Measurements from ENCODE around the gene EFNA1. TPM values are rescaled to one million over a fixed set of nuclear protein-coding genes. Genes with fewer than 3 reads are reported as not detected.

The EFNA1 gene
- total RNA-seq, 1 experiment from 2014 or later = 6.5 TPM

GRCh38 chr1:155183775-155184221 is 56.1 kb downstream of the EFNA1 start:
- DNase-seq (ENCODE audit: low spot score) (no peak), ATAC-seq (no peak)
- POLR2A ChIA-PET = no interaction called here
- TF ChIP-seq TCF7 (CRISPR knock-in tag; IDR thresholded peaks at IDR 0.05; ENCODE audit: low read depth) (no peak), ATF6 (CRISPR knock-in tag; IDR thresholded peaks at IDR 0.05) (no peak), ATF1 (CRISPR knock-in tag; IDR thresholded peaks at IDR 0.05) (no peak), PRRX2 (CRISPR knock-in tag; IDR thresholded peaks at IDR 0.05) (no peak), USF1 (CRISPR knock-in tag; IDR thresholded peaks at IDR 0.05) (no peak), ZBTB21 (CRISPR knock-in tag; IDR thresholded peaks at IDR 0.05; ENCODE audit: borderline replicate concordance) (no peak), NR2C2 (CRISPR knock-in tag; IDR thresholded peaks at IDR 0.05) (no peak), STAT6 (CRISPR knock-in tag; conservative IDR thresholded peaks at IDR 0.05; ENCODE audit: low read depth) (no peak), CBFB (CRISPR knock-in tag; IDR thresholded peaks at IDR 0.05; ENCODE audit: low read depth) (no peak), NR3C1 (CRISPR knock-in tag; conservative IDR thresholded peaks at IDR 0.05; ENCODE audit: low read depth) (no peak)
- Mint-ChIP-seq H3K36me3 (peaks cover 23% of the 10 kb centered on the region), H3K9me3 (no peaks in the 10 kb centered on the region), H3K4me1 (peaks cover 29% of the 10 kb centered on the region), H3K4me3 (no peak overlapping the region), H3K27me3 (ENCODE audit: low read depth) (no peaks in the 10 kb centered on the region), H3K27ac (no peak overlapping the region)
- CTCF ChIA-PET = interaction anchor here (0.6 to 4.5 kb wide), 4 partner anchors 8 to 19 kb away, joined by 3 to 39 read pairs (median 34); partner anchors contain the start of gene KRTCAP2

DNA sequence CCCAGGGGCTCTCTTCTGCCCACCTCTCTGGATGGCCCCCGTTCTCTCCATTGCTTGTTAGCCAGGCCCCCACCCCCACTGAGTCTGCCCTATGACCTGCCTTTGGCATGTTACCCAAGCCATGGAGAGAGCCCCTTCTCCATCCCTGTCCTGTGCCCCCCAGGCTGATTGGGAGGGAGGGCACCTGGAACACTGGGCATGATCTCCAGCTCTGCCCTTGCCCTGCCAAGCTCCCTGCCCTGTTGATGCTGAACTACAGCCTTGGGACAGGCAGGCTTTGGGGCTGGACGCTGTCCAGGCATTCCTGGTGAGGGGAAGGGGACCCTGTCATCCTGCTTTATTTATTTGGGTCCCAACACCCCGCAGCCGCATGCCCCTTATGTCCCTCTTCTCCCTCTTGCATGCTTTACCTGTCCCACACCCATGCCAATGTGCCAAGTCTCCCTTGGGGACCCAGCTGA is 56.7 kb downstream of the EFNA1 start:
- Mint-ChIP-seq H3K27ac (no peak overlapping the region), H3K4me3 (no peak overlapping the region), H3K9me3 (no peaks in the 10 kb centered on the region), H3K27me3 (ENCODE audit: low read depth) (no peaks in the 10 kb centered on the region), H3K4me1 (peaks cover 29% of the 10 kb centered on the region), H3K36me3 (peaks cover 17% of the 10 kb centered on the region)
- ATAC-seq = no peak
- TF ChIP-seq ZNF423 (CRISPR knock-in tag; IDR thresholded peaks at IDR 0.05) (no peak), OVOL2 (CRISPR knock-in tag; IDR thresholded peaks at IDR 0.05; ENCODE audit: borderline replicate concordance) (no peak), TEAD4 (CRISPR knock-in tag; IDR thresholded peaks at IDR 0.05) (no peak), ESRRA (CRISPR knock-in tag; IDR thresholded peaks at IDR 0.05; ENCODE audit: borderline replicate concordance) (no peak), ETV6 (CRISPR knock-in tag; IDR thresholded peaks at IDR 0.05) (no peak)
- TF ChIP-seq, protein P1, sequence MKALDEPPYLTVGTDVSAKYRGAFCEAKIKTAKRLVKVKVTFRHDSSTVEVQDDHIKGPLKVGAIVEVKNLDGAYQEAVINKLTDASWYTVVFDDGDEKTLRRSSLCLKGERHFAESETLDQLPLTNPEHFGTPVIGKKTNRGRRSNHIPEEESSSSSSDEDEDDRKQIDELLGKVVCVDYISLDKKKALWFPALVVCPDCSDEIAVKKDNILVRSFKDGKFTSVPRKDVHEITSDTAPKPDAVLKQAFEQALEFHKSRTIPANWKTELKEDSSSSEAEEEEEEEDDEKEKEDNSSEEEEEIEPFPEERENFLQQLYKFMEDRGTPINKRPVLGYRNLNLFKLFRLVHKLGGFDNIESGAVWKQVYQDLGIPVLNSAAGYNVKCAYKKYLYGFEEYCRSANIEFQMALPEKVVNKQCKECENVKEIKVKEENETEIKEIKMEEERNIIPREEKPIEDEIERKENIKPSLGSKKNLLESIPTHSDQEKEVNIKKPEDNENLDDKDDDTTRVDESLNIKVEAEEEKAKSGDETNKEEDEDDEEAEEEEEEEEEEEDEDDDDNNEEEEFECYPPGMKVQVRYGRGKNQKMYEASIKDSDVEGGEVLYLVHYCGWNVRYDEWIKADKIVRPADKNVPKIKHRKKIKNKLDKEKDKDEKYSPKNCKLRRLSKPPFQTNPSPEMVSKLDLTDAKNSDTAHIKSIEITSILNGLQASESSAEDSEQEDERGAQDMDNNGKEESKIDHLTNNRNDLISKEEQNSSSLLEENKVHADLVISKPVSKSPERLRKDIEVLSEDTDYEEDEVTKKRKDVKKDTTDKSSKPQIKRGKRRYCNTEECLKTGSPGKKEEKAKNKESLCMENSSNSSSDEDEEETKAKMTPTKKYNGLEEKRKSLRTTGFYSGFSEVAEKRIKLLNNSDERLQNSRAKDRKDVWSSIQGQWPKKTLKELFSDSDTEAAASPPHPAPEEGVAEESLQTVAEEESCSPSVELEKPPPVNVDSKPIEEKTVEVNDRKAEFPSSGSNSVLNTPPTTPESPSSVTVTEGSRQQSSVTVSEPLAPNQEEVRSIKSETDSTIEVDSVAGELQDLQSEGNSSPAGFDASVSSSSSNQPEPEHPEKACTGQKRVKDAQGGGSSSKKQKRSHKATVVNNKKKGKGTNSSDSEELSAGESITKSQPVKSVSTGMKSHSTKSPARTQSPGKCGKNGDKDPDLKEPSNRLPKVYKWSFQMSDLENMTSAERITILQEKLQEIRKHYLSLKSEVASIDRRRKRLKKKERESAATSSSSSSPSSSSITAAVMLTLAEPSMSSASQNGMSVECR (CRISPR knock-in tag; IDR thresholded peaks at IDR 0.05; ENCODE audit: borderline replicate concordance) = no peak
- TF ChIP-seq, protein P2, sequence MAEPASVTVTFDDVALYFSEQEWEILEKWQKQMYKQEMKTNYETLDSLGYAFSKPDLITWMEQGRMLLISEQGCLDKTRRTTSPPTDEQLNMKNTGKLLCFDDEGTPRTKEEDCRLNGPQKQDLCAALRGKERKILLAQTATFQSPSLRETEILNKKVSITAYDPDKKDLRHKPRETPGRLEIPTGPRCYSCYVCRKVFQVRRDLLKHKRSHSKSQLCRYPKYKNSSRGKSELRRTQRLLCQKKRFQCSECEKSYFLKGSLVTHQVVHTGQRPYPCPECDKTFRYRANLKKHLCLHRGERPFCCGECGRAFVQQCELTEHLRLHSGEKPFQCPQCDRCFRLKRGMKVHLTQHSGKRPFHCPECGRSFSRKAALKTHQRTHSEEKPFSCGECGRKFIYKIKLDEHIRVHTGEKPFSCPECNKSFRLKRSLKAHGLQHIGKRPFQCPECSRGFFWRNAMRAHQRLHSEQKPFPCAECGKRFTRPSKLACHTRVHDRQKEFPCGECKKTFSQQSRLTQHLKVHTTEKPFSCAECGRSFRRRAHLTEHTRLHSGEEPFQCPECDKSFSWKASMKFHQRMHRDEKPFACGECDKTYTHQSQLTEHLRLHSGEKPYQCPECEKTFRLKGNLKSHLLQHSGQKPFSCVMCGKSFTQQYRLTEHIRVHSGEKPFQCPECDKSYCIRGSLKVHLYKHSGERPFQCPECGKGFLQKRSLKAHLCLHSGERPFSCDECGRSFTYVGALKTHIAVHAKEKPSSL (CRISPR knock-in tag; conservative IDR thresholded peaks at IDR 0.05) = no peak
- TF ChIP-seq, protein P3, sequence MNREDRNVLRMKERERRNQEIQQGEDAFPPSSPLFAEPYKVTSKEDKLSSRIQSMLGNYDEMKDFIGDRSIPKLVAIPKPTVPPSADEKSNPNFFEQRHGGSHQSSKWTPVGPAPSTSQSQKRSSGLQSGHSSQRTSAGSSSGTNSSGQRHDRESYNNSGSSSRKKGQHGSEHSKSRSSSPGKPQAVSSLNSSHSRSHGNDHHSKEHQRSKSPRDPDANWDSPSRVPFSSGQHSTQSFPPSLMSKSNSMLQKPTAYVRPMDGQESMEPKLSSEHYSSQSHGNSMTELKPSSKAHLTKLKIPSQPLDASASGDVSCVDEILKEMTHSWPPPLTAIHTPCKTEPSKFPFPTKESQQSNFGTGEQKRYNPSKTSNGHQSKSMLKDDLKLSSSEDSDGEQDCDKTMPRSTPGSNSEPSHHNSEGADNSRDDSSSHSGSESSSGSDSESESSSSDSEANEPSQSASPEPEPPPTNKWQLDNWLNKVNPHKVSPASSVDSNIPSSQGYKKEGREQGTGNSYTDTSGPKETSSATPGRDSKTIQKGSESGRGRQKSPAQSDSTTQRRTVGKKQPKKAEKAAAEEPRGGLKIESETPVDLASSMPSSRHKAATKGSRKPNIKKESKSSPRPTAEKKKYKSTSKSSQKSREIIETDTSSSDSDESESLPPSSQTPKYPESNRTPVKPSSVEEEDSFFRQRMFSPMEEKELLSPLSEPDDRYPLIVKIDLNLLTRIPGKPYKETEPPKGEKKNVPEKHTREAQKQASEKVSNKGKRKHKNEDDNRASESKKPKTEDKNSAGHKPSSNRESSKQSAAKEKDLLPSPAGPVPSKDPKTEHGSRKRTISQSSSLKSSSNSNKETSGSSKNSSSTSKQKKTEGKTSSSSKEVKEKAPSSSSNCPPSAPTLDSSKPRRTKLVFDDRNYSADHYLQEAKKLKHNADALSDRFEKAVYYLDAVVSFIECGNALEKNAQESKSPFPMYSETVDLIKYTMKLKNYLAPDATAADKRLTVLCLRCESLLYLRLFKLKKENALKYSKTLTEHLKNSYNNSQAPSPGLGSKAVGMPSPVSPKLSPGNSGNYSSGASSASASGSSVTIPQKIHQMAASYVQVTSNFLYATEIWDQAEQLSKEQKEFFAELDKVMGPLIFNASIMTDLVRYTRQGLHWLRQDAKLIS (CRISPR knock-in tag; IDR thresholded peaks at IDR 0.05; ENCODE audit: borderline replicate concordance) = no peak
- no peak for DNase-seq (ENCODE audit: low spot score)
- POLR2A ChIA-PET = no interaction called here
- CTCF ChIA-PET = interaction anchor here (0.6 to 4.5 kb wide), 8 partner anchors 9 to 139 kb away, joined by 3 to 39 read pairs (median 12); partner anchors contain the start of gene KRTCAP2

Measured in WTC11 (cell line).